ENCODE measurements around the gene ILDR2.

Gene ILDR2

DNA sequence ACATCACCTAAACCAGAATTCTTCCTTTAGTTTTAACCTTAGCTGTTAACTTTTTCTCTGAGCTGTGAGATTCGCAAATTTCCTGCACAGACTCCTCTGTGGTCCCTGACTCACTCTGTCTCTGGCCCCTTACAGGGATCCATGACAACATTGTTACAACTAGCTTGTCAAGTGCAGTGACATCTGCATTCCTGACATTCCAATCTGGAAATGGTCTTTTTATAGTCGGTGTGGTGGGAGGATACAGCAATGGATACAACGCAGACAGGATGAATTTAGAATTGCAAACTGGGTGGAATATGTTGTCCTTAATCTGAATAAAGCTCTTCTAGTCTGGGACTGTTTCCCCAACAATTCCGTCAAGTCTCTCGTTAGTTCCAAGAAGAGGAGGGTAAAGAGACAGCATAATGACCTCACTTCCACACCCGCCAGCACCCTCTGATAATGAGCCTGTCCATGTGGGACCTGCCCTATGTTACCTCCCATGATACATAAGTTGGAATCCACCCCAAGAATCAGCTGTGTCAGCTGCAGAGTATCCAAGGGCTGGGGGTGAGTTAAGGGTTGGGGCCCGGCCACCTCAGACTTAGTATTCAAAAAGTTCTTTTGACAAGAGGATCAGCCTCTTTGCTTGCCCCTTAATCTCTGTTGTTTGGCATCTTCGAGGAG is 49.4 kb downstream of the ILDR2 start:
- DNase-seq (ENCODE audit: low read depth, low spot score), result no peak

DNA sequence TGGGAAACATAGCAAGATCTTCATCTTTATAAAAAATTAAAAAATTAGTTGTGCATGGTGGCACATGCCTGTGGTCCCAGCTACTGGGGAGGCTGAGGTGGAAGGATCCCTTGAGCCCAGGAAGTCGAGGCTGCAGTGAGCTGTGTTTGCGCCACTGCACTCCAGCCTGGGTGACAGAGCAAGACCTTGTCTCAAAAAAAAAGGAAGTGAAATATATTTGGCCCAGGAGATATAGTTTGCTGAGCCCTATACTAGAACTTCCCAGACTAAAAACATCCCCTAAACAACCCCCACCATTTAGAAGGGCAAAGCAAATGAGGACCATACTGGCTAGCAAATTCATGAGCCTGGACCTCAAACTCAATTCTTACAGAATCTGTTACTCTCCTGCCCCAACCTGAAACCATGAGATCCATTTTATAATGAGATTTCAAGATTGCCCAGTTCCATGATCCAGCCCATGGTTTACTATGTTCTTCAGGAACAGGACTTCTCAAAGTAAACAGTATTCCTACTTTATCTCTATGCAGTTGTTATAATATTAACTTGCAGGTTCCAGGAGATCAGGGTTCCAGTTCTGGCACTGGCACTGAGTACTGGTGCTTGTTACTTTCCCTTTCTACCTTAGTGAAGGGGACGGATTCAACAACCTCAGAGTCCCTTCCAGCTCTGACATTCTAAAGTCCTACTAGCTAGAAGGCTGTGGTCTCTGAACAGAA is 50.4 kb downstream of the ILDR2 start:
- no peak for DNase-seq (ENCODE audit: low read depth, low spot score)

DNA sequence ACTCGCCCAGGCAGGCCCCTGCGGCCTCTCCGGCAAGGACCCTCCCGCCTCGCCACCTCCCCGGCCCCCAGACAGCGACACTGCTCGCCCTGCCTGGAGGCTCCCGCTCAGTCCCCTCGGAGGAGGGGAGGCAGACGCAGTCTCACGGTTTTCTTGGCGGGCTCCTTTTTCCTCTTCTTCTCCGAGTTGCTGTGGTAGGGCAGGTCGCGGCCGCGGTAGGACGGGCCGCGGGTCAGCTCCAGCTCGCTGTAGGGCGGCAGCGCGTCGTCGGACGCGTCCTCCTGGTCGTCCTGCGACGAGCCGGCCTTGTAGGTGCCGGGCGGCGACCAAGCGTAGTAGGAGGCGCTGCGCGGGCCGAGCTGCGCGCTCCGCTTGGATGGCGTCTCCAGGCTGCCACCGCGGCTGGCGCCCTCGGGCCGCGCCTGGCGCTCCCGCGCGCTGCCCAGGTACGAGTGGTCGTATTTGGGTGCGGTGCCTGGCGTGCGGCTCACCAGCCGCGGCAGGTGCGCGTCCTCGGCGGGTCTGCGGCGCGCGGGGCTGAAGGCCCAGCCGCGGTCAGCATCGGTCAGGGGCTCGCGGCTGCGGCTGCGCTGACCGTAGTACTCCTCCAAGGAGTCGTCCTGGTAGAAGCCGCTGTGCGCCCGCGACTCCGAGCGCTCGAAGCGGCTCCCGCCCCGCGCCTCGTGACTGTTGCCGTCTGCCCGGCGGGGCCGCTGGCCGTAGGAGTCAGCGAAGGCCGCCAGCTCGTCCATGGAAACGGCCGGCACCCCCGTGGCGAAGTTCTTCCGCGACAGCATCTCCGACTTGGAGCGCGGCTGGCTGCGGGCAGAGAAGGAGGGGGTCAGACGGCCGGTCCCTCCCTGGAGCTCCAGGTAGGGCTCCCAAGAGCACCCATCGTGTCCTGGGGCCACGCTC is 54.5 kb downstream of the ILDR2 start:
- no peak for DNase-seq (ENCODE audit: low read depth, low spot score)

- no peak for DNase-seq (ENCODE audit: low read depth, low spot score)
Measured at GRCh38 chr1:166918956-166919316, 56.4 kb downstream of the ILDR2 start.

DNA sequence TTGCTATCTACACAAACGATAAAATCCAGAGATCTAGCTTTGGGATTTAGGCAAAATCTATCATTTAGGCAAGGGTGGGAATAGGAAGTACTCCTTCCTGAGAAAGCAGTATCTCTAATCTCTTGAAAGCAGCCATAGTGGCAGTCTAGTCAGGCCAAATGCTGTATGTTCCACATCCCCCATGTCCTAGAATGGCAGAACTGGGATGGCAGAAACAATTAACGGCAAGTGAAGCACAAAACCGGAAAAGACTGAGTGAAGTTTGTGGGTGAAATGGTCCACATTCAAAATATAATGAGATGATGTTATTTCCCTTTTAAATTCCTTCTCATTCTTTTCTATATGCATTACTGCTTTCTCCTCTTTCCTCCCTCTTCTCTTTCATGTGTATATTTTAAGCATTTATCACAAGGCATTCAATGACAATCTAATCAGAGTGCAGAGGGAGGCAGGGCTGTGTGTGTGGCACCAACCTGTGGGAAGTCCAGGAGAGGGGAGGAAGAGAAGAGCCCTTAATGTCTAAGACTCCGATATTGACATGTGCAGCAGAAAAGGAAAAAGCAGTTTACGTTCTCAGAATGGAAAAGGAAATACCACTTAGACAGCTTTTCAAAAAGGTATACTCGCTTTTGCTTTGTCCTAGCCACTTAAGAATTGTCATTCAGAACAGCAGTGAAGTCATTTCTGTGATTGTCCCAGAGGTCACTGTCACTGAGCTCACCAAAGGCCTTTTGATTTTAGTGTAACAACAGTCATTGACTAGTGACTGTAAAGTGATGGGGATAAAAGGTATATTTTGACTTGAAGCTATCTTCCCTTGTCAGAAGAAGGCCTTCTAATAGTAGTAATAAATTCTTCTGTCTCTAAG is 57.0 kb downstream of the ILDR2 start:
- no peak for DNase-seq (ENCODE audit: low read depth, low spot score)

- no peak for DNase-seq (ENCODE audit: low read depth, low spot score)
Measured at GRCh38 chr1:166915941-166916340, 59.4 kb downstream of the ILDR2 start.

- DNase-seq (ENCODE audit: low read depth, low spot score), result no peak
Measured at GRCh38 chr1:166915042-166915441, 60.3 kb downstream of the ILDR2 start.

- DNase-seq (ENCODE audit: low read depth, low spot score), result no peak
Measured at GRCh38 chr1:166914111-166914510, 61.2 kb downstream of the ILDR2 start.

- DNase-seq (ENCODE audit: low read depth, low spot score), result no peak
Measured at GRCh38 chr1:166911624-166912023, 63.7 kb downstream of the ILDR2 start.

DNA sequence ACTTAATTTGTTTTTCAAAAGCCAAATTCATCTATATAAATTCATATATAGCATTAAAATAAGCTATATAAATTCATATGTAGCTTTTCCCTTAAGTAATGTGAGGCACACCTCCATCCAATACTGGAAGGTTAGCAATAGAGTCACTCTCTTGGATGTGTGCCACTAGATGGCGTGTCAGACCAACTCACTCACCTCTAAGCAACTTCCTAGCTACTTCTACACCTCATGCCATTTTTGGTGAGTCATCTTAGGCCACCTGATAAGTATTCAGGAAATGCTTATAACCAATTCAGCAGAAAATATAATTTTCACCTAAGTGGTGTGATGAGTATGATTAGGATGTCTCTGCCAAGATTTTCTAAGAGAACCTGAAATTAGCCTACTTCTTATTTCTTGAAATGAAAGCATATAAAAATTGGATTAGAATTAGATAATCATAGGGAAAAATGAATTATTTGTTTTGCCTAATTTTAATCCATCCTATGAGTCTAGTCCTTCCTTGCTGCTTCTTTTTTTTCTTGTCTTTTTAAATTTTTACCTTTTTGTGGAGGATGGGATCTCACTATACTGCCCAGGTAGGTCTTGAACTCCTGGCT is 64.8 kb downstream of the ILDR2 start:
- DNase-seq (ENCODE audit: low read depth, low spot score), result peak; percentile 87

DNA sequence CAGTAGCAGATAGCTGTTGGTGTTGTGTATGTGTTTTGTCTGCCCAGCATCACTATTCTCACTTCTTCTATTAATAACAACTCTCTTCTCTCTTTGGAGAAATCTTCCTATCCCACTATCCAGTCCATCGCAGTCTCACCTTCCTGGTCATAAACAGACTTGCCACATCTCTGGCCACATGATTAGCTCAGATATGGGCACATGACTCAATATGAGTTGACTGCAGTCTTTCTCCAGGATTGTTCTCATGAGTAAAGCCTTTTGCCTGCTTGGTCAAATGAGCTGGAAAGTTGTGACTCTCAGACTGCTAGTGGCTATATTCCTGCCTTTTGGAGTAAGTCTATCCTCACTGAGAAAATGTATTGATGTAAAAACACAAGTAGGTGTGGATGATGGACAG is 66.4 kb downstream of the ILDR2 start:
- DNase-seq (ENCODE audit: low read depth, low spot score), result no peak

- no peak for DNase-seq (ENCODE audit: low read depth, low spot score)
Measured at GRCh38 chr1:166907763-166908162, 67.6 kb downstream of the ILDR2 start.

DNA sequence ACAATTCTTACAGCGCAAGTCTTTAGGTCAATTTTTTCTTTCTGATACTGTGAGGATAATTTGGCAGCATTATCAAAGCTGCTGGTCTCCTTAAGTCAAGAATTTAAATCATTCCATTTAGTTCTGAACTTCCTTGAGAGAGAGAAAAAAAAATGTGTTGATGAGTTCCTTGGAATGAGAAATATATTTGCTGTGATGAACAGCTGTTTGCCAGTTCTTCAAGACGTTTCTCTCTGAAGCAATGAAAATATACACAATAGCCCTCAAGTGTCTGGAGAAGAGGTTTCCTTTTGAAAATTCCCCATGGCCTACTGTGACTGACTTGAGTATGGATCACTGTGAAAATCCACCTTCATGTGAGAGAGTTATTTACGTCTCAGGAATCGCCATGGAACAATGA is 68.3 kb downstream of the ILDR2 start:
- no peak for DNase-seq (ENCODE audit: low read depth, low spot score)

DNA sequence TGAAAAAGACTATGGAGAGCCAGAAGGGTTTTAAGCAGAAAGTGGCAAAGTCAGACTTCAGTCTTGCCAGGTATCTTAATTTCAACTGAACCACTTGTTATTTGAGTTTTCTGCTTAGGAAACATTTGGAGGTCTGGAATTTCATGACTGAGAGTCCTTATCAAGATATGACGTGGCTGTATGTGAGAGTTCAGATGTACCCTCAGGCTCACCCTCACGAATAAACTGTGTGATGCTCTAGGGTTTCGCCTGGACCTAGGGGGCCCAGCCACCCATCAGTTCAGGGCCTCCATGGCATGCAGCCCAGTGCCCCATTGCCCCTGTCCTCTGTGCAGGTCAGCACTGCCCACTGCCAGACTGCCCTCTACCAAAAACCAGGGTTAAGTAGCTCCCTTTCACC is 68.7 kb downstream of the ILDR2 start:
- no peak for DNase-seq (ENCODE audit: low read depth, low spot score)

GRCh38 chr1:166905900-166906299 is 69.4 kb downstream of the ILDR2 start:
- no peak for DNase-seq (ENCODE audit: low read depth, low spot score)

- no peak for DNase-seq (ENCODE audit: low read depth, low spot score)
Measured at GRCh38 chr1:166905136-166905535, 70.2 kb downstream of the ILDR2 start.

GRCh38 chr1:166903232-166903631 is 72.1 kb downstream of the ILDR2 start:
- DNase-seq (ENCODE audit: low read depth, low spot score), result no peak

DNA sequence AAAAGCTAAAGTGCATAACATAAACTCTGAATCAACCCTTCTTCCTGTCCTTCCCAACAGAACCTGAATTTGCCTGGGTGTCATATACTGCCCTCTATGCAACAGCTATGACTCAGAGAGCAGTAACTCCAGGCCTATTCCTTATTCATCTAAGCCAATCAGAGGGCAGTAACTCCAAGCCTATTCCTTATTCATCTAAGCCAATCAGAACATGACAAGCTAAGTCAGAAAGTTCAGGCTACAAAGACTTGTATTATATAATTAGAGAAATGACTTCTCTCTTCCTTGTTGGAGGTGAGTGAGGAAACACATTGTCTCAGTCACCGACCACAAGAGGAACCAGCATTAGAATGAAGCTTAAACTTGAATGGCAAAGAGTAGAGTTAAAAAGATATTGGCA is 73.1 kb downstream of the ILDR2 start:
- DNase-seq (ENCODE audit: low read depth, low spot score), result no peak

DNA sequence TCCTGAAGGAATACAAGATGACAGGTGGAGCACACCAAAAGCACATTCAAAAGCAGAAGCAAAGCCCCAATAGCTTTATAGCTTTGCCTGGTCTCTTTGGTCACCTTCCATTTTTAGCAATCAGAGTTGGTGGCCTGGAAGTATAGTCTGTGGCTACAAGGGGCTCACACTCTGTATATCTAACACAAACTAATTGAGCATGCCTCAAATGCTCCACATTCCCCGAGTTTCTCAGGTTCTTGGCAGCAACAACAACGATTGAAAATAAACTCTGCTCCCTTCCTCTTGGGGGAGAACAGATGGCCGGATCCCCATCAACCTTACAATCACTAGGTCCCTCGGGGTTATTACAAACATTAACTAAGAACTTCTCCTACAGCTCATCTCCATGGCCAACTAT is 74.4 kb downstream of the ILDR2 start:
- DNase-seq (ENCODE audit: low read depth, low spot score), result no peak

DNA sequence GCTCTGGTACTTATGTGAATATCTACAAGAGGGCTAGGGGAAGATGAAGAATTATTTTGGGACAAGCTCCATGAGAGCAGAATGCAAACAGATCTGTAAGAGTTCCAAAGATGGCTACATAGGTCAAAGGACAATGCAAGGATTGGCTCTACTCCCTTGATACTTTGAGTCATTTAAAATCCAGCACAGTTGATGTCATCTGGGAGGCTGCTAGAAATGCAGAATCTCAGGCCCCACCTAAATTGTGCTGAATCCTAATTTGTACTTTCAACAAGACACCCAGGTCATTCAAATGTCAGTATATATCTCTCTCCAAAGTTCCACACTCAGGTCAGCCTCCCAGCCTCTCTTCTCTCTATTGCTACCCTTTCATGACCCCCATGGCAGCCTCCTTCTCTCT is 75.6 kb downstream of the ILDR2 start:
- no peak for DNase-seq (ENCODE audit: low read depth, low spot score)

- no peak for DNase-seq (ENCODE audit: low read depth, low spot score)
Measured at GRCh38 chr1:166895766-166896165, 79.6 kb downstream of the ILDR2 start.
